Measurements from ENCODE around the gene VSTM2B. TPM values are rescaled to one million over a fixed set of nuclear protein-coding genes. Genes with fewer than 3 reads are reported as not detected.

Gene VSTM2B
- total RNA-seq, 1 experiment from 2014 or later, result not detected

GRCh38 chr19:29508181-29508580 lies 17.6 kb upstream of the VSTM2B start:
- TF ChIP-seq TCF7L2 (IDR thresholded peaks at IDR 0.05; ENCODE audit: low read depth, low read length) (no peak), SIN3A (IDR thresholded peaks at IDR 0.05; ENCODE audit: borderline replicate concordance, insufficient read depth, low read depth, low read length) (no peak), CTCF (IDR thresholded peaks at IDR 0.05) (no peak), POLR2AphosphoS5 (IDR thresholded peaks at IDR 0.05; ENCODE audit: low read depth, low read length) (no peak)
- TF ChIP-seq, protein P1, sequence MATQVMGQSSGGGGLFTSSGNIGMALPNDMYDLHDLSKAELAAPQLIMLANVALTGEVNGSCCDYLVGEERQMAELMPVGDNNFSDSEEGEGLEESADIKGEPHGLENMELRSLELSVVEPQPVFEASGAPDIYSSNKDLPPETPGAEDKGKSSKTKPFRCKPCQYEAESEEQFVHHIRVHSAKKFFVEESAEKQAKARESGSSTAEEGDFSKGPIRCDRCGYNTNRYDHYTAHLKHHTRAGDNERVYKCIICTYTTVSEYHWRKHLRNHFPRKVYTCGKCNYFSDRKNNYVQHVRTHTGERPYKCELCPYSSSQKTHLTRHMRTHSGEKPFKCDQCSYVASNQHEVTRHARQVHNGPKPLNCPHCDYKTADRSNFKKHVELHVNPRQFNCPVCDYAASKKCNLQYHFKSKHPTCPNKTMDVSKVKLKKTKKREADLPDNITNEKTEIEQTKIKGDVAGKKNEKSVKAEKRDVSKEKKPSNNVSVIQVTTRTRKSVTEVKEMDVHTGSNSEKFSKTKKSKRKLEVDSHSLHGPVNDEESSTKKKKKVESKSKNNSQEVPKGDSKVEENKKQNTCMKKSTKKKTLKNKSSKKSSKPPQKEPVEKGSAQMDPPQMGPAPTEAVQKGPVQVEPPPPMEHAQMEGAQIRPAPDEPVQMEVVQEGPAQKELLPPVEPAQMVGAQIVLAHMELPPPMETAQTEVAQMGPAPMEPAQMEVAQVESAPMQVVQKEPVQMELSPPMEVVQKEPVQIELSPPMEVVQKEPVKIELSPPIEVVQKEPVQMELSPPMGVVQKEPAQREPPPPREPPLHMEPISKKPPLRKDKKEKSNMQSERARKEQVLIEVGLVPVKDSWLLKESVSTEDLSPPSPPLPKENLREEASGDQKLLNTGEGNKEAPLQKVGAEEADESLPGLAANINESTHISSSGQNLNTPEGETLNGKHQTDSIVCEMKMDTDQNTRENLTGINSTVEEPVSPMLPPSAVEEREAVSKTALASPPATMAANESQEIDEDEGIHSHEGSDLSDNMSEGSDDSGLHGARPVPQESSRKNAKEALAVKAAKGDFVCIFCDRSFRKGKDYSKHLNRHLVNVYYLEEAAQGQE (IDR thresholded peaks at IDR 0.05; ENCODE audit: insufficient read depth in 1 of 2, low read depth in 2 of 2, low read length in 1 of 2), result no peak
- POLR2A ChIA-PET, result no interaction called here
- peaks cover 5% of the 10 kb centered on the region; the same call in 1 of the 2 replicates for H3K27me3 ChIP-seq (ENCODE audit: control insufficient read depth, insufficient read depth, low read length)
- CTCF ChIA-PET, result no interaction called here
- no peaks in the 10 kb centered on the region for H3K4me1 ChIP-seq (ENCODE audit: control insufficient read depth, insufficient read depth, low read length)
- no peak overlapping the region for H3K27ac ChIP-seq (ENCODE audit: low read length)
- BruUV-seq (replicated peaks), result no TSS peak
- no peaks in the 10 kb centered on the region for H3K36me3 ChIP-seq (ENCODE audit: control insufficient read depth, insufficient read depth, low read length)
- H3K4me3 ChIP-seq (ENCODE audit: low read depth in 2 of 2, low read length in 2 of 2), result no peak overlapping the region
- in situ Hi-C loops (cut with HindIII; ENCODE audit: low pct_unique_long_range_greater_than_20kb, low sequenced_read_pairs) (no loop called here), intact Hi-C loops (cut with micrococcal nuclease; ENCODE audit: unreplicated experiment) (no loop called here)
- ATAC-seq, result no peak
- no peaks in the 10 kb centered on the region for H3K9me3 ChIP-seq (ENCODE audit: control insufficient read depth, insufficient read depth, low read depth, low read length)
- no peak for DNase-seq (ENCODE audit: low read depth, low spot score)

DNA sequence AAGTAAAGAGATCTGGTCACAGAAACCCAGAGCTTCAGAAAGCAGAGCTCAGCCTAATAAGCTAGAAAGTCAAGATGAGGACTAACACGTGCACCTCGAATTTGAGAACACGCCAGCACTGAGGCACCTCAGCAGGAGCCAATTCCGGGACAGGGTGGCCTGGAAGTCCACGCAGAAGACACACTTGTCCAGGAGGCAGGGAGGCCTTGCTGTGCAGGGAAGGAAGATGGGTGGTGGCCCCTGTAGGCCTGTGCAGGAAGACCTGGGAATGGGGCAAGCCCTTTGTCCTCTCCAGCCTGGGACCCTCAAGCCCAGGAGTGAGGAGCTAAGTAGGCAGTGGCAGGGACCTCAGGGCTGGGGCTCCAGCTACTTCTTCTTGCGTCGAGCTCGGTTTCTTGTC lies 16.3 kb upstream of the VSTM2B start:
- no peak for TF ChIP-seq POLR2AphosphoS5 (IDR thresholded peaks at IDR 0.05; ENCODE audit: low read depth, low read length)
- TF ChIP-seq CTCF (IDR thresholded peaks at IDR 0.05), result no peak
- TF ChIP-seq, protein P1 (IDR thresholded peaks at IDR 0.05; ENCODE audit: insufficient read depth in 1 of 2, low read depth in 2 of 2, low read length in 1 of 2), result no peak
- TF ChIP-seq SIN3A (IDR thresholded peaks at IDR 0.05; ENCODE audit: borderline replicate concordance, insufficient read depth, low read depth, low read length), result no peak
- no peak for TF ChIP-seq TCF7L2 (IDR thresholded peaks at IDR 0.05; ENCODE audit: low read depth, low read length)
- Histone ChIP-seq H3K27me3 (ENCODE audit: control insufficient read depth, insufficient read depth, low read length) (peaks cover 5% of the 10 kb centered on the region; the same call in 1 of the 2 replicates), H3K27ac (ENCODE audit: low read length) (no peak overlapping the region), H3K36me3 (ENCODE audit: control insufficient read depth, insufficient read depth, low read length) (no peaks in the 10 kb centered on the region), H3K9me3 (ENCODE audit: control insufficient read depth, insufficient read depth, low read depth, low read length) (no peaks in the 10 kb centered on the region), H3K4me3 (ENCODE audit: low read depth in 2 of 2, low read length in 2 of 2) (no peak overlapping the region), H3K4me1 (ENCODE audit: control insufficient read depth, insufficient read depth, low read length) (no peaks in the 10 kb centered on the region)
- intact Hi-C loops (cut with micrococcal nuclease; ENCODE audit: unreplicated experiment), result no loop called here
- ChIA-PET POLR2A (no interaction called here), CTCF (no interaction called here)
- no peak for DNase-seq (ENCODE audit: low read depth, low spot score)
- no peak for ATAC-seq
- BruUV-seq (replicated peaks), result no TSS peak
- in situ Hi-C loops (cut with HindIII; ENCODE audit: low pct_unique_long_range_greater_than_20kb, low sequenced_read_pairs), result no loop called here
